Esophagus muscularis mucosa (tissue), 4 donors: ENCODE measurements around the gene MORN3. TPM values are rescaled to one million over a fixed set of nuclear protein-coding genes. Genes with fewer than 3 reads are reported as not detected.
"Not testable (repeated sequence)": the region's sequence is repeated elsewhere in the genome, so short reads cannot be mapped to it uniquely, and the experiment has no call there.

Experiments used
- DNase-seq: peaks from one replicate; pipeline ENCODE4 v3.0.0-alpha.2; 2017; ENCODE audit errors: extremely low spot score
- H3K27ac ChIP-seq, 4 donors: fragments of 200-600 bp; sonication (generic); replicated peaks in 1 of 4; 1 replicate in 3 of 4; 2 replicates in 1 of 4; pipeline ENCODE4 v1.5.1; 2016 to 2019; ENCODE audit warnings: mild to moderate bottlenecking in 1 of 4
- H3K27me3 ChIP-seq, 4 donors: fragments of 200-600 bp; sonication (generic); one replicate each; pipeline versions ENCODE4 v1.5.1 to v1.6.0; 2016 to 2019
- H3K36me3 ChIP-seq, 4 donors: fragments of 200-600 bp; sonication (generic); one replicate each; pipeline ENCODE4 v1.5.1; 2016 to 2019
- H3K4me1 ChIP-seq, 4 donors: fragments of 200-600 bp; sonication (generic); one replicate each; pipeline ENCODE4 v1.5.1; 2016 to 2019
- H3K4me3 ChIP-seq, 4 donors: fragments of 200-600 bp; sonication (generic); 1 replicate in 2 of 4; 2 replicates in 2 of 4; pipeline ENCODE4 v1.5.1; 2016 to 2019; ENCODE audit warnings: mild to moderate bottlenecking in 4 of 4, moderate library complexity in 1 of 4
- H3K9me3 ChIP-seq, 4 donors: fragments of 200-600 bp; sonication (generic); 1 replicate in 3 of 4; 2 replicates in 1 of 4; pipeline ENCODE4 v1.5.1; 2016 to 2019
- CTCF ChIP-seq, 3 experiments: fragments of 200-600 bp in 2 of 3; fragments of 450-650 bp in 1 of 3; sonication (generic) in 2 of 3; IDR thresholded peaks; one replicate each; pipeline ENCODE4 v1.5.1; 2017 to 2019; ENCODE audit warnings: antibody characterized with exemption in 3 of 3, mild to moderate bottlenecking in 2 of 3, moderate library complexity in 1 of 3
- EP300 ChIP-seq: sonication (generic); formaldehyde crosslinking; IDR thresholded peaks from one replicate; pipeline ENCODE4 v1.6.1; 2017; ENCODE audit warnings: antibody characterized with exemption
- POLR2A ChIP-seq: fragments of 450-650 bp; IDR thresholded peaks from one replicate; pipeline ENCODE4 v1.6.1; 2017; ENCODE audit warnings: antibody characterized with exemption, moderate library complexity, mild to moderate bottlenecking, low read depth
- POLR2AphosphoS5 ChIP-seq, 2 donors: sonication (generic); formaldehyde crosslinking; IDR thresholded peaks; one replicate each; pipeline ENCODE4 v1.6.1; 2017; ENCODE audit warnings: antibody characterized with exemption in 2 of 2
- WGBS: methylation state at CpG from one replicate; pipeline ENCODE4 v1.1.5; 2018; 5-methylcytosine and 5-hydroxymethylcytosine counted together
- intact Hi-C: fragments of 100-400 bp; cut with DNase I; formaldehyde crosslinking; loops from one replicate; pipeline ENCODE4 v1.15.1; 2023
- total RNA-seq, 4 donors: library from RNA; depleted of rRNA; stranded (reverse); fragments of >200 nt; gene quantifications; one replicate each; pipeline versions ENCODE4 v1.1.0 to v1.2.1, GENCODE V29; 2016

Gene MORN3
- total RNA-seq, 4 donors from 2014 or later, result 0.13 to 1.2 (median 0.17) TPM; not detected in 1

- intact Hi-C loops, result loop anchor here (2.0 kb wide), 1 partner anchor 180 kb away; no protein-coding TSS in a partner anchor
- no peak overlapping the region for H3K27ac ChIP-seq
- TF ChIP-seq POLR2A (no peak), EP300 (no peak), POLR2AphosphoS5 (IDR thresholded peaks at IDR 0.05) (no peak), CTCF (IDR thresholded peaks at IDR 0.05) (no peak)
- 75% methylated on average over 6 of the region's 9 CpGs for WGBS
- H3K4me3 ChIP-seq, result no peak overlapping the region
- no peaks in the 10 kb centered on the region for H3K36me3 ChIP-seq
- DNase-seq, result no peak
- no peaks in the 10 kb centered on the region for H3K27me3 ChIP-seq
- no peaks in the 10 kb centered on the region for H3K4me1 ChIP-seq
- H3K9me3 ChIP-seq, result no peaks in the 10 kb centered on the region
These were observed 9.4 kb upstream of the MORN3 start for GRCh38 chr12:121678716-121679300.

GRCh38 chr12:121678305-121678704 is 8.9 kb upstream of the MORN3 start:
- Histone ChIP-seq H3K9me3 (no peaks in the 10 kb centered on the region), H3K27me3 (no peaks in the 10 kb centered on the region), H3K27ac (no peak overlapping the region), H3K36me3 (no peaks in the 10 kb centered on the region), H3K4me1 (peaks cover 0 to 1% (median under 1%) of the 10 kb centered on the region in 4 donors), H3K4me3 (no peak overlapping the region)
- intact Hi-C loops, result loop anchor here (2.0 kb wide), 1 partner anchor 180 kb away; no protein-coding TSS in a partner anchor
- DNase-seq, result no peak
- WGBS, result 80% methylated on average over 3 of the region's 3 CpGs
- TF ChIP-seq POLR2AphosphoS5 (IDR thresholded peaks at IDR 0.05) (no peak), POLR2A (no peak), EP300 (no peak), CTCF (IDR thresholded peaks at IDR 0.05) (no peak)

DNA sequence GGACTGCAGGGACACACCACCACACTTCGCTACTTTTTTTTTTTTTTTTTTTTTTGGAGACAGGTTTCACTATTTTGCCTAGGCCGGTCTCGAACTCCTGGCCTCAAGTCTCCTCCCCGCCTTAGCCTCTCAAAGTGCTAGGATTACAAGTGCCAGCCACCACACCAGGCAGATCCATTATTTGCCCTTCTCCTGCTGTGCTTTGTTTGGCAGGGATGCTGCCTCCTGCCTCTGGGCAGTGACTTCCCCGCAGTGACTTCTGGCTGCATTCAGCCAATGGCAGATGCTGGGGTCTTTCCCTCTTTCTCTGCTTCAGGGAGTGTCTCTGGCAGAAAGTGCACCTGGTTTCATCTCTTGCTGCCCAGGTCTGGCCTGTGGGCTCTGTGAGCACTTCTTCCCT is 6.7 kb upstream of the MORN3 start:
- intact Hi-C loops, result no loop called here
- 96% methylated on average over 5 of the region's 5 CpGs for WGBS
- Histone ChIP-seq H3K36me3 (no peaks in the 10 kb centered on the region), H3K9me3 (no peaks in the 10 kb centered on the region), H3K27ac (no peak overlapping the region), H3K4me1 (peaks cover 10 to 19% (median 18%) of the 10 kb centered on the region in 4 donors), H3K27me3 (no peaks in the 10 kb centered on the region), H3K4me3 (no peak overlapping the region)
- DNase-seq, result no peak
- no peak for TF ChIP-seq EP300
- no peak for TF ChIP-seq CTCF (IDR thresholded peaks at IDR 0.05)
- no peak for TF ChIP-seq POLR2A
- no peak for TF ChIP-seq POLR2AphosphoS5 (IDR thresholded peaks at IDR 0.05)

DNA sequence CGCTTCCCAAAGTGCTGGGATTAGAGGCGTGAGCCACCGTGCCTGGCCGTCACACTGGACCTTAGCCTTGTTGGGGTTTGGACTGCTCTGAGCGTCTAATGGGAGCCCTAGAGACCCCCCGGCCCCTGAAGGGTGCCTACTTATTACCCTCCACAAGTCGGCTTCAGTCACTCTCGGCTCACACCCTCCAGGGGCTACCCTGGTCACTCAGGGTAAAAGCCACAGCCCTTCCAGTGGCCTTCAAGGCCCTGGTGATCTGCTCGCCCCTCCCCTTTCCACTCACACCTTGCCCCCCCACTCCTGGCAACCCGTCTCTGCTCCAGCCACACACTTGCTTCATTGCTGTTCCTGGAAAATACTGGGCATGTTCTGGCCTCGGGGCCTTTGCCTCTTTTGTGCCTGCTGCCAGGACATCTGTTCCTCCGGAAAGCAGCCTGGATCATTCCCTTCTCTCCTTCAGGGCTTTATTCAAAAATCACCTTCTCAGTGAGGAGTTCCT is 3.6 kb upstream of the MORN3 start:
- Histone ChIP-seq H3K4me3 (peak overlapping the region; percentile 46 to 61 (median 54)), H3K27me3 (no peaks in the 10 kb centered on the region), H3K36me3 (no peaks in the 10 kb centered on the region), H3K4me1 (peaks cover 10 to 19% (median 18%) of the 10 kb centered on the region in 4 donors), H3K27ac (peak overlapping the region; percentile 4 to 54 (median 46)), H3K9me3 (no peaks in the 10 kb centered on the region)
- WGBS, result 54% methylated on average over 7 of the region's 12 CpGs
- intact Hi-C loops, result loop anchor here (5.0 kb wide), 1 partner anchor 46 kb away; the partner anchor contains the start of gene ORAI1
- DNase-seq, result no peak
- TF ChIP-seq EP300 (no peak), POLR2AphosphoS5 (IDR thresholded peaks at IDR 0.05) (no peak)

DNA sequence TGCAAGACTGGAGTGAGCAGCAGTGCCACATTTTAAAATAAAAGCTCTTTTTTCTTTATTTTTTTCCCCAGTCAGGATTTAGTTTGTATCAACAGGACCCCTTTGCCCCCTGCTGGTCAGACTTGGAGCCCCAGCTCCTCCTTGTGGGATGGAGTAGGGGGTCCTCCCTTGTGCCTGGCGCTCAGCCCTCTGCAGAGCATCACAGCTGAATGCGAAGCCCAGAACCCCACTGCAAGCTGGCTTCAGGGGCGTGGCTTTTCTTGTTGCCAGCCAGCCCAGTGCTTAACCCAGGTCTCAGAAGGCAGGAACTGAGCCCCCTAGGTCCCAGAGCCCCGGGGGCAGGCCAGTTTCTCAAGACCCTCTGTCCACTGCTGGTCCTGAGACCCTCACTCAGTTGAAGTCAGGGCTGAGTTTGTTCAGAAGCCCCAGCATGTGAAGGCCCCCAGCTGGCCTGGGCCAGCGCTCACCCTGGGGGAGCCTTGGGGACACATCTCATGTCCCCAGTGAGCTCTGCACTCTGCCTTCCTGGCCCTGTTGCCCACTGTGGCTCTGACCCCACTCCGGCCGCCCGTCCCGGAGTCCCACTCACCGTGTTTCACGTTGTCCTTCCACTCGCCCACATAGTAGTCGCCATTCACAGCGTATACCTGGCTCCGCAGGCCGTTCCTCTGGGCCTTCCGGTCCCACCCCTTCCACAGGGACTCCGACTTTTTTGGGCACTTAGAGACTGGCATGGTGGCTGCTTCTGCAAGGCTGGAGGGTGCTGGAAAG is 519 bp downstream of the MORN3 start:
- 80% methylated on average over 16 of the region's 18 CpGs for WGBS
- TF ChIP-seq CTCF (IDR thresholded peaks at IDR 0.05), result peak; percentile 49 to 56 (median 50)
- no peak for TF ChIP-seq POLR2A
- no peaks in the 10 kb centered on the region for H3K36me3 ChIP-seq
- H3K27me3 ChIP-seq, result no peaks in the 10 kb centered on the region
- no peak for DNase-seq
- no peak overlapping the region for H3K4me3 ChIP-seq
- H3K4me1 ChIP-seq, result peaks cover 10 to 19% (median 18%) of the 10 kb centered on the region in 4 donors
- intact Hi-C loops, result no loop called here
- no peak overlapping the region for H3K27ac ChIP-seq
- H3K9me3 ChIP-seq, result no peaks in the 10 kb centered on the region

GRCh38 chr12:121666829-121667228 is 2.6 kb downstream of the MORN3 start:
- DNase-seq, H3K4me1 ChIP-seq, intact Hi-C loops, H3K9me3 ChIP-seq, H3K27ac ChIP-seq, H3K4me3 ChIP-seq, H3K36me3 ChIP-seq, H3K27me3 ChIP-seq: not testable (repeated sequence)
- WGBS, result 89% methylated on average over 6 of the region's 6 CpGs
